ENCODE data around the gene RGMA.
"Not testable (repeated sequence)": the region's sequence is repeated elsewhere in the genome, so short reads cannot be mapped to it uniquely, and the experiment has no call there.

Gene RGMA

DNA sequence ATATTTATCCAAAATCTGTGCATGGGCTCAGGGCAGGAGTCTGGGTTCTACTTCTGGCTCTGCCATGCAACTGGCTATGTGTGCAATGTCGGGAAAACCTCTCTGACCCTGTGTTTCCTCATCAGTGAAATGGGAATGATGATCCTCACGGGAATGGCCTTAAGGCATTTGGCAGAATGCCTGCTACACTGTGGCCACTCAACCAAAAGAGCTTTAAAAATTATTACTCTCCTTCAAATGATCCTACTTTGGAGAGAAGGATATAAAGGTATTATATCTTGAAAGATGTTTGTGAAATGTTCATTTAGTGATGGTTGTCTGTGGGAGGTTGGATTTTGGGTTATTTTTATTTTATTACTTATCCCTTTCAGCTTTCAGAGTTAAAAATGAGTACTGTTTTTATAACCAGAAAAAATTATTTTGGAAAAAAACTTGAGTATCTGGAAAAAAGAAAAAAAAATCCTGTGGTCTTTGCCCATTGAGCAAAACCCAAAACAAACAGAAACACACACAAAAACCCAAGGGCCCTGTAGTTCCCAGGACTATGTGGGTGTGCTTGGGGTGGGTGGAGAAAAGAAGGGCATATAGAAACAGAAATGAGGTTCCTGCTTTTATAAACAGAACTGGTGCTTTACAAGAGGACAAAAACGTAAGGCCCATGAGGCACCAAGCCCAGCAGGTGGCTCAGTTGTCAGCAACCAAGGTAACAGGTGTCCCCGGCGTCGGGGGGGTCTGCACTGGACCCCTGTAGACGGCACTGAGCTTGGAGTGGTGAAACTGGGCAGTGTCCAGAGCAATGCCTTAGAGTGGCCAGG is 22.0 kb downstream of the RGMA start:
- H3K4me3 ChIP-seq = peak overlapping the region in 1 of 2 donors; percentile 16
- TF ChIP-seq, protein P1, sequence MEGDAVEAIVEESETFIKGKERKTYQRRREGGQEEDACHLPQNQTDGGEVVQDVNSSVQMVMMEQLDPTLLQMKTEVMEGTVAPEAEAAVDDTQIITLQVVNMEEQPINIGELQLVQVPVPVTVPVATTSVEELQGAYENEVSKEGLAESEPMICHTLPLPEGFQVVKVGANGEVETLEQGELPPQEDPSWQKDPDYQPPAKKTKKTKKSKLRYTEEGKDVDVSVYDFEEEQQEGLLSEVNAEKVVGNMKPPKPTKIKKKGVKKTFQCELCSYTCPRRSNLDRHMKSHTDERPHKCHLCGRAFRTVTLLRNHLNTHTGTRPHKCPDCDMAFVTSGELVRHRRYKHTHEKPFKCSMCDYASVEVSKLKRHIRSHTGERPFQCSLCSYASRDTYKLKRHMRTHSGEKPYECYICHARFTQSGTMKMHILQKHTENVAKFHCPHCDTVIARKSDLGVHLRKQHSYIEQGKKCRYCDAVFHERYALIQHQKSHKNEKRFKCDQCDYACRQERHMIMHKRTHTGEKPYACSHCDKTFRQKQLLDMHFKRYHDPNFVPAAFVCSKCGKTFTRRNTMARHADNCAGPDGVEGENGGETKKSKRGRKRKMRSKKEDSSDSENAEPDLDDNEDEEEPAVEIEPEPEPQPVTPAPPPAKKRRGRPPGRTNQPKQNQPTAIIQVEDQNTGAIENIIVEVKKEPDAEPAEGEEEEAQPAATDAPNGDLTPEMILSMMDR (IDR thresholded peaks at IDR 0.05) = no peak
- DNase-seq = peak; percentile 60 to 72
- H3K9me3 ChIP-seq = no peaks in the 10 kb centered on the region
- peaks cover 0 to 8% (median 6%) of the 10 kb centered on the region in 3 donors for H3K36me3 ChIP-seq
- peak overlapping the region; percentile 66 to 73 for H3K27ac ChIP-seq
- no peaks in the 10 kb centered on the region for H3K27me3 ChIP-seq
- intact Hi-C loops (cut with DNase I; ENCODE audit: low total_unique reads) = no loop called here
- H3K4me1 ChIP-seq = peaks cover 0 to 91% (median 59%) of the 10 kb centered on the region in 4 donors

DNA sequence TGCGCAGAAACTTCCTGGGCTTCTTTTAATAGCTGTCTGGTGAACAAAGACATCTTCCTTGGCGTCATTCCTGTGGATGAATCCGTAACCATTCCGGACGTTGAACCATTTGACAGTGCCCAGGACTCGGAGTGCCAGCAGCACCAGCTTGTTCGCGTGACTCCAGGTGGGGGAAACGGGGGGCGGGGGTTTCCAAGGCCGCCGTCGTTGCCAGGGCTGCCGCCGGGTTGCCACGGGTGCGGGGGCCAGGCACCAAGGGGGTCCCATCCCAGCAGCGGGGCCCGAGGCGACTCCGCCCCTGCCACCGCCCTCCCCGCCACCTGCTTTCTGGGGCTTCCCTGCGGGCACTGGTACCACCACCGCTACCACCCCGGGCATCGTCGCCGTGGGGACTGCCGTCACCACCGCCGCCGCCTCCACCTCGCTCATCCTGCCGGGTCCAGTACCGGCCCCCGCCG is 22.8 kb downstream of the RGMA start:
- Histone ChIP-seq H3K9me3 (no peaks in the 10 kb centered on the region), H3K4me3 (no peak overlapping the region), H3K27ac (peak overlapping the region; percentile 66 to 73), H3K4me1 (peaks cover 0 to 94% (median 58%) of the 10 kb centered on the region in 4 donors), H3K36me3 (peaks cover 0 to 8% (median 6%) of the 10 kb centered on the region in 3 donors), H3K27me3 (no peaks in the 10 kb centered on the region)
- TF ChIP-seq, protein P1 (IDR thresholded peaks at IDR 0.05) = no peak
- intact Hi-C loops (cut with DNase I; ENCODE audit: low total_unique reads) = no loop called here
- peak in 1 of 2 donors; percentile 65 for DNase-seq

DNA sequence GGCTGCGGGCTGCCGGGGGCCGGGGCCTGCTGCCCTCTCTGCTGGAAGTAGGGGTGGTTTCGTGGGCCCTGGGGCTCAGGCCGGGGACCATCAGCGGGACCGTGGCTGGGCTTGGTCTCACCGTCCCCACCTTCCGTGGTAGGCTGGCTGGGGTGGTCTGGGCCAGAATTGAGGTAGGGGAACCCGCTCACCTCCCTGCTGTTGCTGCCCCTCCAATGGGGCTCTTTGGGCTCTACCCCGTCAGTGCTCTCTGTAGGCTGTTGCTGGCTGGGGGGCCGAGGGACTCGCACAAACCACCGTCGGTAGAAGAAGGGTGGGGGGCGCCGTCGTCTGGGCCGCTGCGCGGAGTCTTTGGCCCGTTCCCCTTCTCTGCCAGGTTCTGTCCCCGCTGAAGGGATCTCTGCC is 23.4 kb downstream of the RGMA start:
- peaks cover 0 to 94% (median 58%) of the 10 kb centered on the region in 4 donors for H3K4me1 ChIP-seq
- TF ChIP-seq, protein P1 (IDR thresholded peaks at IDR 0.05) = no peak
- no peaks in the 10 kb centered on the region for H3K27me3 ChIP-seq
- DNase-seq = no peak
- H3K27ac ChIP-seq = no peak overlapping the region
- H3K9me3 ChIP-seq = no peaks in the 10 kb centered on the region
- H3K4me3 ChIP-seq = no peak overlapping the region
- peaks cover 0 to 8% (median 6%) of the 10 kb centered on the region in 3 donors for H3K36me3 ChIP-seq
- intact Hi-C loops (cut with DNase I; ENCODE audit: low total_unique reads) = no loop called here

DNA sequence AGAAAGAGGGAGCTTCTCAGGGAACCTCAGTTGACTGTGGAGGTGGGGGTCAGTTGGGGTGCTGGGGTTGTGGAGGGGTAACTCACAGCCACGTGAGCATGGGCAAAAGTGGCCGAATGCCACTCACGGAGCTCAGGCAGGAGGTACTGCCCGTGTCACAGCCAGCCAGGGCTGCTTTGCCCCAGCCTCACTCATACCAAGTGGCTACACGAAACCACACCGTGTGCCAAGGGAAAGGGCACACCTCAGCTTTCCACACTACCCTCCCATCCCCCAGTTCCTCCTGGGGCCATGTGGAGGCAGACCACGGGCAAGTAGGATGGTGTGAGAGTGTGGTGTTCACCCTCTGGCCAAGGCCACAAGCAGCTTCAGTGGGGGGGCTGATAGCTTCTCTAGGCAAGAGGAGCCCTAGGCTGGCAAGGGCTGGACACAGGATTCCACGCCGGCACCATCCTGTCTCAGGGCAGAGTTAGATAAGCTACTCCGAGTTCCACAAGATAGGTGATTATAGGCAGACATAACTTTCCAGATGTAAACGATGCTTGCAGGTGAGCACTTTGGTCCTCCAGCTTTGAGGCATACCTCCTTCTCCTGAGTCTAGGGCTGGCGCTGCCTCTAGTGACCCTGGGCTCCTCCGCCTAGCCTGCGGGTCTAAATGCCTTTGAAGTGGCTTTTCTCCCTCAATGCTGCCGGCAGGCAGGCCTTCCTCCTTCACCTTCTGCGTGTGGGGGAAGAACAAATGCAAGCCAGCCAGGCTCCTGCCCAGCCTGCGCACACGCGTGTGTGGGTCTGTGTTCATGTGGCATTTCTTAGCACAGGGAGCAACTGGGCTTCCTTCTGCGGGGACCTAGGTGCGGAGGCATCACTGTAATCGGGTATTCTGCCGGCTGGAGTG is 25.0 kb downstream of the RGMA start:
- Histone ChIP-seq H3K27me3 (no peaks in the 10 kb centered on the region), H3K36me3 (peaks cover 0 to 8% (median 6%) of the 10 kb centered on the region in 3 donors), H3K27ac (no peak overlapping the region), H3K9me3 (no peaks in the 10 kb centered on the region), H3K4me1 (peaks cover 0 to 79% (median 53%) of the 10 kb centered on the region in 4 donors), H3K4me3 (no peak overlapping the region)
- no peak for DNase-seq
- TF ChIP-seq, protein P1 (IDR thresholded peaks at IDR 0.05) = no peak
- intact Hi-C loops (cut with DNase I; ENCODE audit: low total_unique reads) = no loop called here

DNA sequence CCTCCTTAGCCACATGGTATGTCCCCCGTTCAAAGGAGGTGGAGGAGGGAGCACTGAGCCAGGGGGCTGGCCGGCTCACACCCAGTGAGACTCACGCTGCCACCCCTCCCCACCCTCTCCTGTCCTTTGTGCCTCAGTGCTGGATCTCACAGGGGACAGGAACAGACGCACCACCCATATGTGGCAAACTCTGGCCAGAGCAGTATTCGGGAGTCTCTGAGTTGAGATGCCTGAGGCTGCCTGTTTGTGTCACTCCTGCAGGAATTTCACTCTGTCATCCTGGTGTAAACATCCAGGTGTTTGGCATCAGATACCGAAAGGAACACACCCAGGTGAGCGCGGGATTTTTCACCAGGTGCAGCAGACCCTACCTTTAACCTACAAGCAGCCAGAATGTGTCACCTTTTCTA is 25.7 kb downstream of the RGMA start:
- Histone ChIP-seq H3K36me3 (peaks cover 0 to 8% (median 6%) of the 10 kb centered on the region in 3 donors), H3K9me3 (no peaks in the 10 kb centered on the region), H3K4me3 (no peak overlapping the region), H3K27me3 (no peaks in the 10 kb centered on the region), H3K4me1 (peaks cover 0 to 72% (median 49%) of the 10 kb centered on the region in 4 donors), H3K27ac (peak overlapping the region in 1 of 2 donors; percentile 34)
- TF ChIP-seq, protein P1 (IDR thresholded peaks at IDR 0.05) = no peak
- intact Hi-C loops (cut with DNase I; ENCODE audit: low total_unique reads) = no loop called here
- DNase-seq = no peak

DNA sequence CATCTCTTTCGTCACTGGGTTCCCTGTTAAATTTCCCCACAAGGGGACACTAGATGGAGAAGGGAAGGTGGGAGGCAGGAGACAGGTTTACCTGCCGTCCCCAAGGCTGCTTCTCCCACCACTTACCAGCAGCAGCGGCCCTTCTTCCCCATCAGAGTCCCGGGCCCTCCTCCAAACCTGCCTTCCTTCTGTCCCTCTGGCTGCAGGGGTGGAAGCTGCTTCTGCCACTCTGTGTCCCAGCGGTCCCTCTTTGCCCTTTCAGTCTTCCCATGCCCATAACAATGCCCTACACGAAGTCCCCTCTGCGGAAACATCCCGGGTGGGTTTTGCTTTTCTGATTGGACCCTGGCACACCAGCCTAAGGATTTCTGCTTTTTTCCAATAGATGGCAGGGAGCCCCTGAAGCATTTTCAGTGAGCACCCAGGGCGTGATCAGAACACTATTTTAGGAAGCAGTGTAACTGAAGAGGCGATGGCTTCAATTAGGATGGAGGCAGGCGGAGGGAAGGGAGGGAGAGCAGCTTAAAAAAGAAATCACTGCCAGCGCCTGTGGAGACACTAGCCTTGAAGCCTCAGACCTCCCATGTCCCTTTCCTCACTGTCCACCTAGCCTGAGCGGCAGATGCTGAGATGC is 26.3 kb downstream of the RGMA start:
- intact Hi-C loops (cut with DNase I; ENCODE audit: low total_unique reads); H3K9me3 ChIP-seq; H3K27me3 ChIP-seq; H3K36me3 ChIP-seq; H3K4me3 ChIP-seq; DNase-seq: not testable (repeated sequence)
- Histone ChIP-seq H3K27ac (peak overlapping the region in 1 of 2 donors; percentile 34), H3K4me1 (peaks cover 0 to 66% (median 44%) of the 10 kb centered on the region in 4 donors)
